ENCODE results near the gene KCNH4. TPM values are rescaled to one million over a fixed set of nuclear protein-coding genes. Genes with fewer than 3 reads are reported as not detected.

The KCNH4 gene
- total RNA-seq, 1 donor from 2014 or later: 0.41 TPM

Other genes starting within 250 kb of the KCNH4 start
- gene CNP, start 214.3 kb downstream of the KCNH4 start, total RNA-seq: 50.5 TPM
- gene DNAJC7, start 163.7 kb downstream of the KCNH4 start, total RNA-seq: 91.3 TPM
- gene NKIRAS2, start 161.1 kb downstream of the KCNH4 start, total RNA-seq: 31.4 TPM
- 3.7 TPM for gene C17orf113, start 130.5 kb downstream of the KCNH4 start, total RNA-seq
- gene ZNF385C, start 82.7 kb downstream of the KCNH4 start, total RNA-seq: 0.41 TPM
- 0.82 TPM for gene DHX58, start 68.4 kb downstream of the KCNH4 start, total RNA-seq
- 10.2 TPM for gene KAT2A, start 59.8 kb downstream of the KCNH4 start, total RNA-seq
- gene HSPB9, start 58.3 kb downstream of the KCNH4 start, total RNA-seq: under 0.01 TPM
- 39.1 TPM for gene RAB5C, start 26.2 kb downstream of the KCNH4 start, total RNA-seq
- 0.41 TPM for gene HCRT, start 4.3 kb upstream of the KCNH4 start, total RNA-seq
- 6.9 TPM for gene GHDC, start 13.4 kb upstream of the KCNH4 start, total RNA-seq
- gene STAT5B, start 95.2 kb upstream of the KCNH4 start, total RNA-seq: 17.5 TPM
- 1.6 TPM for gene STAT5A, start 107.4 kb upstream of the KCNH4 start, total RNA-seq
- 26.5 TPM for gene STAT3, start 207.3 kb upstream of the KCNH4 start, total RNA-seq
- gene CAVIN1, start 242.1 kb upstream of the KCNH4 start, total RNA-seq: 8.2 TPM